ENCODE results near the gene RMND1. TPM values are rescaled to one million over a fixed set of nuclear protein-coding genes. Genes with fewer than 3 reads are reported as not detected.

RMND1 gene
- total and polyA plus RNA-seq, 2 of the 13 experiments (the other 11 are each of a cell fraction or from before 2014, with no cell fraction given): 34.0 to 72.5 TPM

- TF ChIP-seq ZFY (CRISPR knock-in tag; IDR thresholded peaks at IDR 0.05) (no peak; the same call in none of the 2 replicates), ZNF691 (CRISPR knock-in tag; IDR thresholded peaks at IDR 0.05; ENCODE audit: borderline replicate concordance, low read depth) (no peak; the same call in 1 of the 2 replicates), TBX2 (CRISPR knock-in tag; IDR thresholded peaks at IDR 0.05; ENCODE audit: borderline replicate concordance) (no peak; the same call in 1 of the 2 replicates), PRPF4 (IDR thresholded peaks at IDR 0.05; ENCODE audit: low read depth, low read length, poor library complexity, severe bottlenecking) (no peak), PCBP1 (IDR thresholded peaks at IDR 0.05; ENCODE audit: borderline replicate concordance, low read depth, low read length) (0 out of 2 replicates have a peak, but pooled peaks have one; percentile 12), SNRNP70 (IDR thresholded peaks at IDR 0.05; ENCODE audit: low read depth, low read length) (no peak), CREBL2 (CRISPR knock-in tag; IDR thresholded peaks at IDR 0.05; ENCODE audit: borderline replicate concordance) (no peak), ZNF839 (CRISPR knock-in tag; IDR thresholded peaks at IDR 0.05; ENCODE audit: borderline replicate concordance) (no peak), MYC (CRISPR knock-in tag; IDR thresholded peaks at IDR 0.05; ENCODE audit: borderline replicate concordance) (no peak; the same call in 1 of the 2 replicates), THAP11 (CRISPR knock-in tag; IDR thresholded peaks at IDR 0.05) (no peak), FOXK1 (CRISPR knock-in tag; IDR thresholded peaks at IDR 0.05; ENCODE audit: borderline replicate concordance, low read depth) (no peak), ZNF10 (CRISPR knock-in tag; IDR thresholded peaks at IDR 0.05; ENCODE audit: borderline replicate concordance, low read depth) (no peak), MYPOP (CRISPR knock-in tag; IDR thresholded peaks at IDR 0.05) (no peak), NRL (CRISPR knock-in tag; IDR thresholded peaks at IDR 0.05; ENCODE audit: borderline replicate concordance) (no peak), MNT (IDR thresholded peaks at IDR 0.05) (no peak), NR2F6 (IDR thresholded peaks at IDR 0.05) (no peak), NR2F6 (CRISPR knock-in tag; IDR thresholded peaks at IDR 0.05) (no peak), THAP8 (CRISPR knock-in tag; IDR thresholded peaks at IDR 0.05; ENCODE audit: borderline replicate concordance) (no peak), EZH2 (conservative IDR thresholded peaks at IDR 0.05; ENCODE audit: low read depth, low read length) (no peak), ZFP36L1 (CRISPR knock-in tag; IDR thresholded peaks at IDR 0.05) (no peak), ZNF678 (CRISPR knock-in tag; IDR thresholded peaks at IDR 0.05) (0 out of 2 replicates have a peak, but pooled peaks have one; percentile 9), NKX3-1 (CRISPR knock-in tag; IDR thresholded peaks at IDR 0.05) (no peak), CCAR2 (optimal IDR thresholded peaks at IDR 0.05; ENCODE audit: low read depth, low read length) (no peak)
Observed at GRCh38 chr6:151390851-151391470, 61.0 kb downstream of the RMND1 start (continued).

Measured in HepG2 (cell line).